ENCODE measurements around the gene MEF2C. TPM values are rescaled to one million over a fixed set of nuclear protein-coding genes. Genes with fewer than 3 reads are reported as not detected.

MEF2C gene
- polyA plus RNA-seq, 2 donors, result 1.6 to 1.7 TPM

DNA sequence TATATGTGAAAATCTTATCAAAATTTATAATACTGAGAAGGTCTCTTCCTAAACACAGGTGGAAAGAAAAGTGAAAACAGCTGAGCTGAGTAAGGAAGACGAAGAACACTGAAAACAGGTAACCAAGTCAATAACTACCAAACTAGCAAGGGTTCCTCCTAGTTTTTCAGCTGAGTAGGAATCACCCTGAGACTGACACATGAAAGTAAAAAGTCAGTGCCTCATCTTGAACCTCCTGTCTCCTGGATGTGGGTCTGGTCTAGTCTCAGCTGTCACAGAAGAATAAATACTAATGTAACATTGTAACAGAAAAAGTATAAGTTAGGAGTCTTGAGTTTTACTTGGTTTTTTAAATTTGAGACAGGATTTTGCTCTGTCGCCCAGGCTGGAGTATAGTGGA is 121.0 kb downstream of the MEF2C start:
- Histone ChIP-seq H3K4me1 (ENCODE audit: control insufficient read depth in 2 of 2, insufficient read depth in 2 of 2, low read length in 1 of 2) (no peaks in the 10 kb centered on the region), H3K27me3 (ENCODE audit: control insufficient read depth in 1 of 2, insufficient read depth in 2 of 2, low read length in 2 of 2) (no peaks in the 10 kb centered on the region), H3K27ac (ENCODE audit: low read depth in 2 of 2, low read length in 1 of 2) (no peak overlapping the region), H3K36me3 (ENCODE audit: control insufficient read depth in 2 of 2, insufficient read depth in 2 of 2, low read length in 1 of 2) (no peaks in the 10 kb centered on the region), H3K4me3 (ENCODE audit: low read depth in 1 of 2, low read length in 2 of 2) (no peak overlapping the region), H3K9me3 (ENCODE audit: control insufficient read depth in 2 of 2, insufficient read depth in 1 of 2, low read depth in 1 of 2, low read length in 1 of 2) (no peaks in the 10 kb centered on the region)
- WGBS, 2 donors, result 88 to 89% methylated on average over 2 of the region's 2 CpGs

DNA sequence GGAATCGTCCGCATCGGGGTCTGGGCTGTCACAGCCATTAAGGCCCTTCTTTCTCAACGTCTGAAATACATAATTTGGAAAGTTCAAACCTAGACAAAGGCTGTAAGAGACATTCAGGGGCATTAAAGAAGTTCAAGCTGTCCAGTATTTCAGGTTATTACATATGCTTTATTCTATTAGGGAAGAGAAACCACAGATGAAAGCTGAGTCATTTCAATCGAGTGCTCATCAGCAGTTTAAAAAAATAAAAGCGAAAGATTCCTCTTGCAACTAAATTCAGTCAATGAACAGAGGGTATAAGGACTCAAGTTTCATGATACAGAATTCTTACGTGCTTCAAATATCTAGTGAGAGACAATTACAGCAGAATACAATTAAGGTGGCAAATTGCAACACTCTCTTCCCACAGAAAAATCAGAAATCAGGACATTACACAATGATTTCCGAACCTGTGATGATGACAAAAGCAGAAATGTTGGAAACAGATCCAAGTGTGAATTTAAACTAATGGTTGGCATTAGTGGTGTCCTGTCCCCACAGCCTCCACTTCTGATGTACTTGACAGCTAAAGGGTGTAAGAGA is 121.6 kb downstream of the MEF2C start:
- Histone ChIP-seq H3K9me3 (ENCODE audit: control insufficient read depth in 2 of 2, insufficient read depth in 1 of 2, low read depth in 1 of 2, low read length in 1 of 2) (no peaks in the 10 kb centered on the region), H3K27me3 (ENCODE audit: control insufficient read depth in 1 of 2, insufficient read depth in 2 of 2, low read length in 2 of 2) (no peaks in the 10 kb centered on the region), H3K4me1 (ENCODE audit: control insufficient read depth in 2 of 2, insufficient read depth in 2 of 2, low read length in 1 of 2) (no peaks in the 10 kb centered on the region), H3K27ac (ENCODE audit: low read depth in 2 of 2, low read length in 1 of 2) (no peak overlapping the region), H3K36me3 (ENCODE audit: control insufficient read depth in 2 of 2, insufficient read depth in 2 of 2, low read length in 1 of 2) (no peaks in the 10 kb centered on the region), H3K4me3 (ENCODE audit: low read depth in 1 of 2, low read length in 2 of 2) (no peak overlapping the region)
- WGBS, 2 donors, result 69 to 71% methylated on average over 8 of the region's 8 CpGs

DNA sequence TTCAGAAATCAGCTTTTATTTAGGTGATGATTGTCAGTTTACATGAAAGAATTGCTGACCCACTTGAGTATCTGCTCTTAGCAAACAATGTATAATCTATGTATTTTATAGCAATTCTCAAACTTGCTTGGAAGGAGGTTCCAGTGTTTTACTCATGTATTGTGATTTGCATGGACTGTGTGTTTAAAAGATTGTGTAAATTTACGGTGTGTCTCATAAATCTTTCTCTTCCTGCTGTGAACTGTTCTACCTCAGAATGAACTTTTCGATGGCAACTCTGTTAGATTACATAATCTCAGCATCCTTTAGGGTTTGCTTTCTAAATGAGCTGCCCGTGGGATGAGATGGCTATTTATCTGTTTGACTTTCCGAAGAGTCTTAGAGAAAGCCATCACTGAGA is 122.5 kb downstream of the MEF2C start:
- Histone ChIP-seq H3K36me3 (ENCODE audit: control insufficient read depth in 2 of 2, insufficient read depth in 2 of 2, low read length in 1 of 2) (no peaks in the 10 kb centered on the region), H3K27me3 (ENCODE audit: control insufficient read depth in 1 of 2, insufficient read depth in 2 of 2, low read length in 2 of 2) (no peaks in the 10 kb centered on the region), H3K9me3 (ENCODE audit: control insufficient read depth in 2 of 2, insufficient read depth in 1 of 2, low read depth in 1 of 2, low read length in 1 of 2) (no peaks in the 10 kb centered on the region), H3K4me1 (ENCODE audit: control insufficient read depth in 2 of 2, insufficient read depth in 2 of 2, low read length in 1 of 2) (no peaks in the 10 kb centered on the region), H3K27ac (ENCODE audit: low read depth in 2 of 2, low read length in 1 of 2) (no peak overlapping the region), H3K4me3 (ENCODE audit: low read depth in 1 of 2, low read length in 2 of 2) (no peak overlapping the region)
- WGBS, 2 donors, result 36 to 45% methylated on average over 4 of the region's 4 CpGs

DNA sequence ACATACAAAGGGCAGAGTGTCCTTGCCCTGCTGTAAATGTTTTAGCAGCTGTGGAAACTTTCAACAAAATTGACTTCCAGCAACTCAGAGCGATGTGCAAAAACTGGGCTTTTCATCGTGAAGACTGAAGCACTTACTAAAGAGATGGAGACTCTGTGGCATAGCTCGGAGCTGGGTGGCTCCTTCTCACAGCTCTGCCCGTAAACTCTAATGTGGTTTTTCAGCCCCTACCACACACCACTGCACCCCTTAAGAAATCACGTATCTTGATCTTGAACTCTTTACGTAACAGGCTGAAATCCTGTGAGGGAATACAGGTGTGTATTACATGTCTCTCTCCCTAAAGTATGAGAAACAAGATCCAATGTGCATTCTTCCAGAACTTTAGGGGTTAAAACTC is 124.4 kb downstream of the MEF2C start:
- 76 to 85% methylated on average over 6 of the region's 6 CpGs for WGBS, 2 donors
- H3K9me3 ChIP-seq (ENCODE audit: control insufficient read depth in 2 of 2, insufficient read depth in 1 of 2, low read depth in 1 of 2, low read length in 1 of 2), result no peaks in the 10 kb centered on the region
- no peak overlapping the region for H3K27ac ChIP-seq (ENCODE audit: low read depth in 2 of 2, low read length in 1 of 2)
- H3K4me3 ChIP-seq (ENCODE audit: low read depth in 1 of 2, low read length in 2 of 2), result no peak overlapping the region
- H3K4me1 ChIP-seq (ENCODE audit: control insufficient read depth in 2 of 2, insufficient read depth in 2 of 2, low read length in 1 of 2), result no peaks in the 10 kb centered on the region
- H3K36me3 ChIP-seq (ENCODE audit: control insufficient read depth in 2 of 2, insufficient read depth in 2 of 2, low read length in 1 of 2), result no peaks in the 10 kb centered on the region
- H3K27me3 ChIP-seq (ENCODE audit: control insufficient read depth in 1 of 2, insufficient read depth in 2 of 2, low read length in 2 of 2), result no peaks in the 10 kb centered on the region

DNA sequence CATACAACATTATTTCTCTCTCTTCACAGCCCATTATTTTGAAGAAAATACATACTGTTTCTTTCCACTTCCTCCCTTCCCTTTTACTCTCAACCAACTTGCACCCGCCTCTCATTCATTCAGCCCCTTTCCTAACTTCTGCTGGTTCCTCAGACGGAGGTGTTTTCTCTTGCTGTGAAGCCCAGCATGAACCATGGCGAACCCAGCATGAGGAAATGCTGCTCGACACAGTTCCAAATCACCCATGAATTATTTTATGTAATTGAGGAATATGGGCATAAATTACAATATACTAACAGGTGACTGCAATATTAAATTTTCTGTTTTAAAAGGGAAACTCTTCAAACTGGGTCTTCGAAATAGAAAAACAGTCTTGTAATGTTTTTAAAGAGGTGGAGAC is 124.8 kb downstream of the MEF2C start:
- no peaks in the 10 kb centered on the region for H3K36me3 ChIP-seq (ENCODE audit: control insufficient read depth in 2 of 2, insufficient read depth in 2 of 2, low read length in 1 of 2)
- H3K27ac ChIP-seq (ENCODE audit: low read depth in 2 of 2, low read length in 1 of 2), result no peak overlapping the region
- H3K9me3 ChIP-seq (ENCODE audit: control insufficient read depth in 2 of 2, insufficient read depth in 1 of 2, low read depth in 1 of 2, low read length in 1 of 2), result no peaks in the 10 kb centered on the region
- H3K4me1 ChIP-seq (ENCODE audit: control insufficient read depth in 2 of 2, insufficient read depth in 2 of 2, low read length in 1 of 2), result no peaks in the 10 kb centered on the region
- H3K4me3 ChIP-seq (ENCODE audit: low read depth in 1 of 2, low read length in 2 of 2), result no peak overlapping the region
- WGBS, 2 donors, result 80 to 84% methylated on average over 5 of the region's 5 CpGs
- H3K27me3 ChIP-seq (ENCODE audit: control insufficient read depth in 1 of 2, insufficient read depth in 2 of 2, low read length in 2 of 2), result no peaks in the 10 kb centered on the region

DNA sequence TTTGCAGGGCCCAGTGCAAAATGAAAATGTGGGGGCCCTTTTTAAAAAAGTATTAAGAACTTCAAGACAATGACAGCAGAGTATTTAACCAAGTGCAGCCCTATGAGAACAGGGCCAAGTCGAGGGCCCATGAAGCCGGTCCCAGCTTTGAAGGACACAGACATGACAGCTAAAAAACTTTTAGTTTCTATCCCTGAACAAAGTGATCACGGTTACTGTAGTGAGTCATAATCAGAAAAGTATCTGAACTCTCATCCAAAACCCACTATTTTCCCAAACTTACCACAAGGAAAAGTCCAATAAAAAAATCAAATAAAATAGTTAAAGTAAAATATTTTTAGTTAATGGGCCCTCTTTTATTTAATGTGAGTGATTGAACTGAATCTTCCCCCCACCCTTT is 126.0 kb downstream of the MEF2C start:
- no peaks in the 10 kb centered on the region for H3K36me3 ChIP-seq (ENCODE audit: control insufficient read depth in 2 of 2, insufficient read depth in 2 of 2, low read length in 1 of 2)
- no peaks in the 10 kb centered on the region for H3K4me1 ChIP-seq (ENCODE audit: control insufficient read depth in 2 of 2, insufficient read depth in 2 of 2, low read length in 1 of 2)
- 73 to 85% methylated on average over 3 of the region's 3 CpGs for WGBS, 2 donors

DNA sequence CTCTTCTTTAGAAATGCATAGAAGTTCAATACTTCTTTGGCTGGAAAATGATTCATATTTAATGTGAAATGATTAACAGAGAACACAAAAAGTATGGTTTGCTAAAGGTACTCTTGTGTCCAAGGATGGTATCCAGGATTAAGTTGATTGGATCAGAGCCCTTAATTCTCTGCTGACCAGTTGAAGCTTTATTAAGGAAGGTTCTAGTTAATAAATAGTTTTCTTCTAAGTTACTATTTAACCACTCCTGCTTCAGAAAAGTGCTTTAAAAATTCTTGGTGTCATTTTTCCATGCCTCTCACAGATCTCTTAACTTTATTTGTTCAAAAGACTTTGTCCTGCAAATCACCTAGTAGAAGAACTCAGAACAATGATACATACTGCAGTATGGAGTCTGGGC is 134.3 kb downstream of the MEF2C start:
- Histone ChIP-seq H3K27me3 (ENCODE audit: control insufficient read depth in 1 of 2, insufficient read depth in 2 of 2, low read length in 2 of 2) (no peaks in the 10 kb centered on the region), H3K9me3 (ENCODE audit: control insufficient read depth in 2 of 2, insufficient read depth in 1 of 2, low read depth in 1 of 2, low read length in 1 of 2) (no peaks in the 10 kb centered on the region), H3K27ac (ENCODE audit: low read depth in 2 of 2, low read length in 1 of 2) (no peak overlapping the region), H3K4me3 (ENCODE audit: low read depth in 1 of 2, low read length in 2 of 2) (no peak overlapping the region), H3K36me3 (ENCODE audit: control insufficient read depth in 2 of 2, insufficient read depth in 2 of 2, low read length in 1 of 2) (no peaks in the 10 kb centered on the region), H3K4me1 (ENCODE audit: control insufficient read depth in 2 of 2, insufficient read depth in 2 of 2, low read length in 1 of 2) (no peaks in the 10 kb centered on the region)

More for the DNA sequence above, 126.0 kb downstream of the MEF2C start:
- Histone ChIP-seq H3K27me3 (ENCODE audit: control insufficient read depth in 1 of 2, insufficient read depth in 2 of 2, low read length in 2 of 2) (no peaks in the 10 kb centered on the region), H3K4me3 (ENCODE audit: low read depth in 1 of 2, low read length in 2 of 2) (no peak overlapping the region), H3K27ac (ENCODE audit: low read depth in 2 of 2, low read length in 1 of 2) (no peak overlapping the region), H3K9me3 (ENCODE audit: control insufficient read depth in 2 of 2, insufficient read depth in 1 of 2, low read depth in 1 of 2, low read length in 1 of 2) (no peaks in the 10 kb centered on the region)

DNA sequence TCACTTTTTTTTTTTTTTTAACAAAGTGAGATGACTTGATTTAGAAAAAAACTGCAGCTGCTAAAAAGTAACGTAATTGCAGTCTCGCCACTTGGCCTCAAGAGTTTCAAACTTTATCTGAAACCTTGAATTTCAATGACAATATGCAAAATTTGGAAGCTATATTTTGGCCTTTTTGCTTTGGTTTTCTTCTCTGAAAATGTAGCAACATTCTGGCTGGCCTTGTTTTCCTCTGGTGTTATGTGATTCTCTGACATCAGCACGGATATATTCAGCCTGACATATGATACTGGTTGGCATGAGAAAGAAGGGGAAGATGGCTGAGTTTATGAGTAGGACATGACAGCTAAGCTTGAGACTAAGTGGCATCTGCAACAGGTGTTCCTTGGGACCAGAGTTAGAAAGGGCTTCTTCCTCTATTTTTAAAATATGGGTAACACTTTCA is 136.5 kb downstream of the MEF2C start:
- Histone ChIP-seq H3K27ac (ENCODE audit: low read depth in 2 of 2, low read length in 1 of 2) (no peak overlapping the region), H3K9me3 (ENCODE audit: control insufficient read depth in 2 of 2, insufficient read depth in 1 of 2, low read depth in 1 of 2, low read length in 1 of 2) (no peaks in the 10 kb centered on the region), H3K4me3 (ENCODE audit: low read depth in 1 of 2, low read length in 2 of 2) (no peak overlapping the region), H3K27me3 (ENCODE audit: control insufficient read depth in 1 of 2, insufficient read depth in 2 of 2, low read length in 2 of 2) (no peaks in the 10 kb centered on the region), H3K36me3 (ENCODE audit: control insufficient read depth in 2 of 2, insufficient read depth in 2 of 2, low read length in 1 of 2) (no peaks in the 10 kb centered on the region), H3K4me1 (ENCODE audit: control insufficient read depth in 2 of 2, insufficient read depth in 2 of 2, low read length in 1 of 2) (no peaks in the 10 kb centered on the region)
- 84% methylated on average over 3 of the region's 3 CpGs for WGBS, 2 donors

DNA sequence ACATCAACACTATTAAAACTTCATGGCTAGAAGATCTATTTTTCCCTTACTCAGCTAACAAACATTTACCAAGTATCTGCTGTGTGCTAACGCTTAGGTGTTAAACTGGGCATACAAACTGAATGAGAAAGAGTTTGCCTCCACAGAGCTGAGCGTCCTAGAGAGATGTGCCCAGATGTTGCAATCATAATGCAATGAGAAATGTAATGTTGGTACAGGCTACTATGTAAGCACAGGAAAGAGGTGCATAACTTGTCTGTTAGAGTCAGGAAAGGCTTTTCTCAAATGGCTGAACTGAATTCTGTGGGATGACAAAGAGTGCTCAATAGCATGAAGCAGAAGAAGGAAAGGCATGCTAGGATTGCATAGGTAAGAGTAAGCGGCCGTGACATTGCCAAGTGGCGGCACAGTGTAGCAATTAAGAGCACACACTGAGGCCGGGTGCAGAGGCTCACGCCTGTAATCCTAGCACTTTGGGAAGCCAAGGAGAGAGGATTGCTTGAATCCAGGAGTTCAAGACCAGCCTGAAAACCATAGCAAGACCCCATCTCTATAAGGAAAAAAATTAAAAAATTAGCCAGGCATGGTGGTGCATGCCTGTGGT is 137.8 kb downstream of the MEF2C start:
- Histone ChIP-seq H3K36me3 (ENCODE audit: control insufficient read depth in 2 of 2, insufficient read depth in 2 of 2, low read length in 1 of 2) (no peaks in the 10 kb centered on the region), H3K9me3 (ENCODE audit: control insufficient read depth in 2 of 2, insufficient read depth in 1 of 2, low read depth in 1 of 2, low read length in 1 of 2) (no peaks in the 10 kb centered on the region), H3K27me3 (ENCODE audit: control insufficient read depth in 1 of 2, insufficient read depth in 2 of 2, low read length in 2 of 2) (no peaks in the 10 kb centered on the region), H3K27ac (ENCODE audit: low read depth in 2 of 2, low read length in 1 of 2) (no peak overlapping the region), H3K4me1 (ENCODE audit: control insufficient read depth in 2 of 2, insufficient read depth in 2 of 2, low read length in 1 of 2) (no peaks in the 10 kb centered on the region), H3K4me3 (ENCODE audit: low read depth in 1 of 2, low read length in 2 of 2) (no peak overlapping the region)
- 90 to 93% methylated on average over 7 of the region's 7 CpGs for WGBS, 2 donors

DNA sequence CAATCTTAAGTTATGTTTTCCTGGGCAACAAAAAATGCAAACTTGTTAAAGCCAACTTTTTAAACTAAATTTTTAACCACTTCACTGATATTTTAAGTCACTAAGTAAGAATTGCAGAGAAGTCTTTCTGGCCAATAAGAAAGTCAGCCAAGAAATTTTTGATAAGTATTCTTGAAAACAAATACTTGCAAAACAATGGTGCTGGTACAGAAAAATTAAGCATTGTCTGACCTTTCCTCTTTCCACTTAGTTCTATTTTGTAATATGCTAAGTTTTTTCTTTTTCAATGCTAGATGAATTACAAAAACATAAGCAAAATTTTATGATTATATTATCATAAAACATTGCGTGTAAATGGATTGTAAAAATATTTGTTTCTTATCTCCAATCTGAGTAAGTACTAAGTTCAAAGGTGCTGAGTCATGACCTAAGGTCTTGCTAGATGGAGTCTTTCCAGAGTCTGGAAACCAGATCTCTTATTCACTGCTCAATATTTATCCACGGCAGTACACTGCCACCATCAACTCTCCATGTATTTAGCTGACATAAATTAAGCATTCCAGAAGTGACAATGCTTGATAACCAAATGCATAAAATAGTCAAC is 139.7 kb downstream of the MEF2C start:
- H3K27ac ChIP-seq (ENCODE audit: low read depth in 2 of 2, low read length in 1 of 2), result no peak overlapping the region
- H3K4me1 ChIP-seq (ENCODE audit: control insufficient read depth in 2 of 2, insufficient read depth in 2 of 2, low read length in 1 of 2), result no peaks in the 10 kb centered on the region
- H3K36me3 ChIP-seq (ENCODE audit: control insufficient read depth in 2 of 2, insufficient read depth in 2 of 2, low read length in 1 of 2), result no peaks in the 10 kb centered on the region
- H3K4me3 ChIP-seq (ENCODE audit: low read depth in 1 of 2, low read length in 2 of 2), result no peak overlapping the region
- H3K9me3 ChIP-seq (ENCODE audit: control insufficient read depth in 2 of 2, insufficient read depth in 1 of 2, low read depth in 1 of 2, low read length in 1 of 2), result no peaks in the 10 kb centered on the region
- no peaks in the 10 kb centered on the region for H3K27me3 ChIP-seq (ENCODE audit: control insufficient read depth in 1 of 2, insufficient read depth in 2 of 2, low read length in 2 of 2)
- WGBS, 2 donors, result 46 to 60% methylated on average over 2 of the region's 2 CpGs
